HFF-Myc (cell line): Measurements from ENCODE around the gene RAB20.

Experiments
- DNase-seq: peaks from one replicate; pipeline ENCODE4 v3.0.0-alpha.2; 2011; ENCODE audit warnings: low read depth; ENCODE audit errors: extremely low read depth
- H3K4me3 ChIP-seq: replicated peaks from 2 replicates; pipeline ENCODE4 v1.5.1; 2011; ENCODE audit warnings: low read depth, mild to moderate bottlenecking, control low read depth, low read length
- TF ChIP-seq, protein P1 (sequence below): IDR thresholded peaks from 2 replicates; pipeline ENCODE4 v1.5.1; 2012; ENCODE audit warnings: mild to moderate bottlenecking, low read depth, low read length, control low read depth; ENCODE audit errors: missing control alignments

Gene RAB20

DNA sequence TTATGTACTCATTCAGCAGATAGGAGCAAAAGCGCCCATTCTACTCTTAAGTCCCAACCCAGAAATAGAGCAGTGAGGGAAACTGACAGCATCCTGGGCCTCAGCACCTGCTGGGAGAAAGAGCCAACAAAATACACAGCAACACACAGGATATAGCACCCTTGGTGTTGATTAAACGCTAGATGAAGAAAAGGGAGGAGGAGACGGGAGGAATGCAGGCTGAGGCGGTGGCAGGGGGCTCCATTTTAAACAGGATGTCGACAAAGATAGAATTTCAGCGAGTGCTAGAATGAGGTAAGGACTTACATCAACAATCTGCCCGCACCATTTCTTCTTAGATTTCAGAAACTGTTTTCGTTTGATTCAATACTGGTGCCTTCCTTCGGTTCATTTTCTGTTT lies 4.6 kb upstream of the RAB20 start:
- H3K4me3 ChIP-seq = no peak overlapping the region
- DNase-seq = no peak
- TF ChIP-seq, protein P1, sequence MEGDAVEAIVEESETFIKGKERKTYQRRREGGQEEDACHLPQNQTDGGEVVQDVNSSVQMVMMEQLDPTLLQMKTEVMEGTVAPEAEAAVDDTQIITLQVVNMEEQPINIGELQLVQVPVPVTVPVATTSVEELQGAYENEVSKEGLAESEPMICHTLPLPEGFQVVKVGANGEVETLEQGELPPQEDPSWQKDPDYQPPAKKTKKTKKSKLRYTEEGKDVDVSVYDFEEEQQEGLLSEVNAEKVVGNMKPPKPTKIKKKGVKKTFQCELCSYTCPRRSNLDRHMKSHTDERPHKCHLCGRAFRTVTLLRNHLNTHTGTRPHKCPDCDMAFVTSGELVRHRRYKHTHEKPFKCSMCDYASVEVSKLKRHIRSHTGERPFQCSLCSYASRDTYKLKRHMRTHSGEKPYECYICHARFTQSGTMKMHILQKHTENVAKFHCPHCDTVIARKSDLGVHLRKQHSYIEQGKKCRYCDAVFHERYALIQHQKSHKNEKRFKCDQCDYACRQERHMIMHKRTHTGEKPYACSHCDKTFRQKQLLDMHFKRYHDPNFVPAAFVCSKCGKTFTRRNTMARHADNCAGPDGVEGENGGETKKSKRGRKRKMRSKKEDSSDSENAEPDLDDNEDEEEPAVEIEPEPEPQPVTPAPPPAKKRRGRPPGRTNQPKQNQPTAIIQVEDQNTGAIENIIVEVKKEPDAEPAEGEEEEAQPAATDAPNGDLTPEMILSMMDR = no peak

DNA sequence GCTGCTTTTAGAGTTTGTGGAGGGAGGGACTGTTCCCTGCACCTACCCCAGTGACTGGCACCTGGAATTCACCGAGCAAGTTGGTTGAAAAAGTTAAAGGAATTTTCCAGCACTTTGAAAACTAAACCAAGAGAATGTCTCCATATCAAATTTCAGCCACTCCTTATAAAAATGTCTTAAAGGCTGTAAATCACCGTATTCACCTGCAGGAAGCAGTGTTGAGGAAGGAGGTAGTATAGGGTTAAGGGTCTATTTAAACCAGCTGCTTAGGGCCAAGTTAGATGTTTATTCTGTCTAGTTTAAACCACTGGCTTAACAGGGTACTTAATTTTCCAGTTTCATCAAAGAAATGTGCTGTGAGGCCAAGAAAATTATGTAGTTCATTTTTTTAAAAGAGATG lies 3.8 kb upstream of the RAB20 start:
- no peak overlapping the region for H3K4me3 ChIP-seq
- DNase-seq = peak; percentile 38
- TF ChIP-seq, protein P1 = no peak

- no peak overlapping the region for H3K4me3 ChIP-seq
- no peak for DNase-seq
- TF ChIP-seq, protein P1 = no peak
Measured at GRCh38 chr13:110564472-110564985, 3.0 kb upstream of the RAB20 start.

DNA sequence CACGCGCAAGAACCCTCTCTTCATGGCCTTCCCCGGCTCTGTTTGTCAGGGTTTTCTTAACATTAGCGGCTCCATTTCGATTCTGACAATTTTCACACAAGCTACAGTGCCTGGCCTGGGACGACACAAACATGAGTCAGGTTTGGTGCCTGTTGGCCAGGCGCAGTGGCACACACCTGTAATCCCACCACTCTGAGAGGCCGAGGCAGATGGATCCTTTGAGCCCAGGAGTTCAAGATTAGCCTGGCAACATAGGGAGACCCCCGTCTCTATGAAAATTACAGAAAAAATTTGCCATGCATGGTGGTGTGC lies 1.9 kb upstream of the RAB20 start:
- DNase-seq = no peak
- TF ChIP-seq, protein P1 = no peak
- no peak overlapping the region for H3K4me3 ChIP-seq

DNA sequence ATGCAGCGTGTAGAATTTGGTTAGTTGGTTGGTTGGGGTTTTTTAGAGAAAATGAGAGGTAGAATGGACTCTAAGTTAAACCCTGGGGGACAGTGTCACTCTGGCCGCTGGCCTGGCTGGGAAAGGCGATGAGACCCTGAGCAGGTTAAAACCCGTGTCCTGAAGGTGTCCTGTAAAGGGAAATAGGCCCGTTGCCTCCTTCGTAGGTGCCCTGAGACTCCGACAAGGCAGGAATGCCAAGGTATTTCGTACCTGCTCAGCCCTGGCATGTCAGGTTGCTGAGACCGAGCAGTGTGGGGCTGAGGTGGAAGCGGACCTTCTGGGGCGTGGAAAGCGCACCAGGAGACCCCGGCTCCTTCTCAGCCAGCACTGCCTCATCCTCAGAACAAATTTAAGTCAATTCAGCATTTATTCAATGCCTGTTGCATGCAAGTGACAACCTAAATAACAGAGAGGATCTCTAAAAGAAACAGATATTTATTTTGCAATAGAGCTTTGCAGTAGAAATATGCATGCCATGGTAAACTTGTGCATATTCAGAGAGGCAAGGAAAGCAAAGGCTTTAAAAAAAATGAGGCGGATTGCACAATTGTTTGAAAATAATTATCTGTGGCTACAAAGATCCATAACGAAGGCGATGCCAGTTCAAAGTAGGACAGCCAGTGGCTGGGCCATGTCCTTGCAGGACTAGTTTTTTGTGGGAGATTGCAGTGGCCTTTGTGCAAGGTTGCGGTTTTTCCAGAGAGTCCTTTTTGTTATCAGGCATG lies 1.4 kb upstream of the RAB20 start:
- TF ChIP-seq, protein P1 = no peak
- DNase-seq = no peak
- peak overlapping the region; percentile 76 for H3K4me3 ChIP-seq

- peak overlapping the region; percentile 76 for H3K4me3 ChIP-seq
- TF ChIP-seq, protein P1 = no peak
- DNase-seq = no peak
Measured at GRCh38 chr13:110562036-110562597, 595 bp upstream of the RAB20 start.
